Fibroblast of skin of right quadriceps (primary cell): Measurements from ENCODE around the gene HOXB7.

Experiments
- DNase-seq: peaks from one replicate; pipeline ENCODE4 v3.0.0-alpha.2; 2013

Gene HOXB7

GRCh38 chr17:48610282-48611211 is at the start of gene HOXB7:
Gene HOXB7 (minus strand): TSS chr17:48611017. CDS start chr17:48610918, 99 bp downstream.
- peak; percentile 68 for DNase-seq

- no peak for DNase-seq
Observed at GRCh38 chr17:48655913-48656312, 45.1 kb upstream of the HOXB7 start.

GRCh38 chr17:48649741-48650140 is 38.9 kb upstream of the HOXB7 start:
- DNase-seq, result no peak

- DNase-seq, result no peak
Observed at GRCh38 chr17:48647963-48648245, 37.1 kb upstream of the HOXB7 start.

GRCh38 chr17:48647103-48647962 is 36.5 kb upstream of the HOXB7 start:
- no peak for DNase-seq

GRCh38 chr17:48646183-48647102 is 35.6 kb upstream of the HOXB7 start:
- no peak for DNase-seq

- DNase-seq, result no peak
Observed at GRCh38 chr17:48645639-48646182, 34.9 kb upstream of the HOXB7 start.

GRCh38 chr17:48644910-48645557 is 34.2 kb upstream of the HOXB7 start:
- no peak for DNase-seq

GRCh38 chr17:48644159-48644558 is 33.3 kb upstream of the HOXB7 start:
- no peak for DNase-seq

GRCh38 chr17:48643697-48644012 is 32.8 kb upstream of the HOXB7 start:
- DNase-seq, result no peak

GRCh38 chr17:48642843-48643696 is 32.3 kb upstream of the HOXB7 start:
- no peak for DNase-seq

- no peak for DNase-seq
Observed at GRCh38 chr17:48642059-48642842, 31.4 kb upstream of the HOXB7 start.

GRCh38 chr17:48641541-48642058 is 30.8 kb upstream of the HOXB7 start:
- no peak for DNase-seq

GRCh38 chr17:48640858-48641180 is 30.0 kb upstream of the HOXB7 start:
- no peak for DNase-seq

- DNase-seq, result no peak
Observed at GRCh38 chr17:48639982-48640857, 29.4 kb upstream of the HOXB7 start.

GRCh38 chr17:48639136-48639535 is 28.3 kb upstream of the HOXB7 start:
- no peak for DNase-seq

GRCh38 chr17:48637323-48638260 is 26.8 kb upstream of the HOXB7 start:
- DNase-seq, result peak; percentile 88
